HG03025 (cell line): ENCODE measurements around the gene E2F2.
"Not testable (repeated sequence)": the region's sequence is repeated elsewhere in the genome, so short reads cannot be mapped to it uniquely, and the experiment has no call there.

ENCODE experiments used
- ATAC-seq: cut with Tn5 transposase; IDR thresholded peaks from one replicate; pipeline ENCODE4 v1.9.1; 2021; ENCODE audit warnings: mild to moderate bottlenecking, moderate library complexity; ENCODE audit not compliant: unreplicated experiment, low FRiP score

The E2F2 gene

GRCh38 chr1:23548704-23549143, 17.7 kb upstream of the E2F2 start:
- ATAC-seq, result no peak

- no peak for ATAC-seq
These were observed 16.0 kb upstream of the E2F2 start for GRCh38 chr1:23546897-23547584.

- no peak for ATAC-seq
These were observed 14.8 kb upstream of the E2F2 start for GRCh38 chr1:23545851-23546250.

- ATAC-seq, result no peak
These were observed 13.7 kb upstream of the E2F2 start for GRCh38 chr1:23544444-23545389.

GRCh38 chr1:23543707-23544443, 12.8 kb upstream of the E2F2 start:
- ATAC-seq, result no peak

- ATAC-seq, result not testable (repeated sequence)
These were observed 11.9 kb upstream of the E2F2 start for GRCh38 chr1:23542940-23543339.

GRCh38 chr1:23539698-23540266, 8.7 kb upstream of the E2F2 start:
- peak; percentile 54 for ATAC-seq

- no peak for ATAC-seq
These were observed 6.4 kb upstream of the E2F2 start for GRCh38 chr1:23537296-23537973.

- ATAC-seq, result no peak
These were observed 2.4 kb upstream of the E2F2 start for GRCh38 chr1:23533246-23534023.

- no peak for ATAC-seq
These were observed 595 bp upstream of the E2F2 start for GRCh38 chr1:23531562-23532094.

GRCh38 chr1:23530087-23530746, 816 bp downstream of the E2F2 start:
- no peak for ATAC-seq

- ATAC-seq, result no peak
These were observed 1.6 kb downstream of the E2F2 start for GRCh38 chr1:23529146-23530086.

GRCh38 chr1:23528250-23528978, 2.6 kb downstream of the E2F2 start:
- no peak for ATAC-seq

- ATAC-seq, result no peak
These were observed 3.2 kb downstream of the E2F2 start for GRCh38 chr1:23527900-23528249.

- ATAC-seq, result no peak
These were observed 3.7 kb downstream of the E2F2 start for GRCh38 chr1:23527366-23527765.

- ATAC-seq, result no peak
These were observed 4.5 kb downstream of the E2F2 start for GRCh38 chr1:23526329-23527041.
